Neutrophil (primary cell): ENCODE measurements around the gene TTC33.
A peak's percentile ranks its signal among the peaks of the same experiment; 100 is the strongest.

ENCODE experiments used
- H3K27ac ChIP-seq: fragments of 200-600 bp; sonication (generic); 2 replicates; pipeline ENCODE4 v1.5.1; 2016; ENCODE audit warnings: mild to moderate bottlenecking, moderate library complexity
- H3K27me3 ChIP-seq: fragments of 200-600 bp; sonication (generic); 2 replicates; pipeline ENCODE4 v1.6.0; 2016; ENCODE audit warnings: mild to moderate bottlenecking
- H3K36me3 ChIP-seq: fragments of 200-600 bp; sonication (generic); 2 replicates; pipeline ENCODE4 v1.5.1; 2017
- H3K4me1 ChIP-seq, 2 experiments: fragments of 200-600 bp in 1 of 2; sonication (generic) in 1 of 2; 1 replicate in 1 of 2; 2 replicates in 1 of 2; pipeline versions ENCODE4 v1.5.1 to v1.6.1; 2013 to 2016; ENCODE audit warnings: low read depth in 1 of 2, low read length in 1 of 2, mild to moderate bottlenecking in 1 of 2, moderate library complexity in 1 of 2; ENCODE audit not compliant: control insufficient read depth in 1 of 2, insufficient read depth in 1 of 2
- H3K4me3 ChIP-seq, 2 experiments: fragments of 200-600 bp in 1 of 2; sonication (generic) in 1 of 2; 1 replicate in 1 of 2; 2 replicates in 1 of 2; pipeline ENCODE4 v1.5.1; 2013 to 2016; ENCODE audit warnings: low read depth in 1 of 2, low read length in 1 of 2, mild to moderate bottlenecking in 1 of 2, moderate library complexity in 1 of 2
- H3K9me3 ChIP-seq: fragments of 200-600 bp; sonication (generic); 2 replicates; pipeline ENCODE4 v1.5.1; 2016
- CTCF ChIP-seq: fragments of 200-600 bp; sonication (generic); IDR thresholded peaks from 2 replicates; pipeline ENCODE4 v1.5.1; 2016; ENCODE audit warnings: antibody characterized with exemption

TTC33 gene

GRCh38 chr5:40781843-40782409, 26.2 kb upstream of the TTC33 start:
- Histone ChIP-seq H3K4me1 (peaks cover 46 to 57% of the 10 kb centered on the region in 2 experiments), H3K27me3 (no peaks in the 10 kb centered on the region), H3K27ac (peak overlapping the region; percentile 70), H3K4me3 (no peak overlapping the region), H3K36me3 (peaks cover 10% of the 10 kb centered on the region), H3K9me3 (no peaks in the 10 kb centered on the region)
- TF ChIP-seq CTCF = no peak

- H3K27me3 ChIP-seq = no peaks in the 10 kb centered on the region
- no peak overlapping the region for H3K4me3 ChIP-seq
- H3K27ac ChIP-seq = peak overlapping the region; percentile 70
- H3K9me3 ChIP-seq = no peaks in the 10 kb centered on the region
- peaks cover 56 to 68% of the 10 kb centered on the region in 2 experiments for H3K4me1 ChIP-seq
- peaks cover 21% of the 10 kb centered on the region for H3K36me3 ChIP-seq
- no peak for TF ChIP-seq CTCF
Observed at GRCh38 chr5:40780858-40781257, 25.1 kb upstream of the TTC33 start.

- no peaks in the 10 kb centered on the region for H3K9me3 ChIP-seq
- no peak overlapping the region for H3K4me3 ChIP-seq
- peak overlapping the region; percentile 70 for H3K27ac ChIP-seq
- TF ChIP-seq CTCF = no peak
- no peaks in the 10 kb centered on the region for H3K27me3 ChIP-seq
- H3K4me1 ChIP-seq = peaks cover 60 to 73% of the 10 kb centered on the region in 2 experiments
- peaks cover 28% of the 10 kb centered on the region for H3K36me3 ChIP-seq
Observed at GRCh38 chr5:40780199-40780598, 24.4 kb upstream of the TTC33 start.

- Histone ChIP-seq H3K4me1 (peaks cover 60 to 70% of the 10 kb centered on the region in 2 experiments), H3K9me3 (no peaks in the 10 kb centered on the region), H3K36me3 (peaks cover 34% of the 10 kb centered on the region), H3K27ac (peak overlapping the region; percentile 70), H3K4me3 (no peak overlapping the region), H3K27me3 (no peaks in the 10 kb centered on the region)
- TF ChIP-seq CTCF = no peak
Observed at GRCh38 chr5:40779561-40779960, 23.8 kb upstream of the TTC33 start.

GRCh38 chr5:40778133-40778532, 22.4 kb upstream of the TTC33 start:
- H3K27ac ChIP-seq = no peak overlapping the region
- no peak overlapping the region for H3K4me3 ChIP-seq
- peaks cover 60 to 61% of the 10 kb centered on the region in 2 experiments for H3K4me1 ChIP-seq
- no peak for TF ChIP-seq CTCF
- H3K9me3 ChIP-seq = no peaks in the 10 kb centered on the region
- no peaks in the 10 kb centered on the region for H3K27me3 ChIP-seq
- H3K36me3 ChIP-seq = peaks cover 34% of the 10 kb centered on the region

GRCh38 chr5:40776658-40776977, 20.9 kb upstream of the TTC33 start:
- peak overlapping the region; percentile 70 for H3K27ac ChIP-seq

More at GRCh38 chr5:40776658-40776977, 20.9 kb upstream of the TTC33 start:
- H3K4me3 ChIP-seq = no peak overlapping the region
- H3K36me3 ChIP-seq = peaks cover 47% of the 10 kb centered on the region
- H3K9me3 ChIP-seq = no peaks in the 10 kb centered on the region
- no peaks in the 10 kb centered on the region for H3K27me3 ChIP-seq
- no peak for TF ChIP-seq CTCF
- peaks cover 47% of the 10 kb centered on the region in 2 experiments for H3K4me1 ChIP-seq
